H1 (cell line): ENCODE data around the gene TENT5A. TPM values are rescaled to one million over a fixed set of nuclear protein-coding genes. Genes with fewer than 3 reads are reported as not detected.

Experiments used
- CTCF ChIA-PET: fragments of 300-600 bp; sonication (Branson Sonifier 250); formaldehyde crosslinking; loops from one replicate; lab custom pipeline; 2021; ENCODE audit not compliant: partially characterized antibody; lab: Charles Lee
- POLR2A ChIA-PET: fragments of 300-600 bp; sonication (Branson Sonifier 250); formaldehyde crosslinking; loops from one replicate; lab custom pipeline; 2021; ENCODE audit warnings: inconsistent platforms; ENCODE audit not compliant: partially characterized antibody; lab: Charles Lee
- DNase-seq, 2 experiments: peaks; one replicate each; pipeline versions ENCODE4 v3.0.0 to v3.0.0-alpha.2; 2010 to 2022; ENCODE audit warnings: low spot score in 2 of 2, low read depth in 1 of 2, mixed read lengths in 1 of 2
- FAIRE-seq: peaks from 2 replicates; lab custom pipeline; 2011; peaks lifted over from hg19 to GRCh38; lab: Jason Lieb, UNC
- H2AFZ ChIP-seq: 2 replicates; pipeline ENCODE4 v1.8.1; 2012; ENCODE audit warnings: low read length, inconsistent platforms
- H2AK5ac ChIP-seq: 2 replicates; pipeline ENCODE4 v1.6.1; 2013; ENCODE audit warnings: low read depth, low read length
- H2BK120ac ChIP-seq: replicated peaks from 2 replicates; pipeline ENCODE3; 2013; ENCODE audit warnings: low read depth, low read length, inconsistent platforms
- H2BK12ac ChIP-seq: 2 replicates; pipeline ENCODE4 v1.6.1; 2013; ENCODE audit warnings: low read depth, low read length
- H2BK15ac ChIP-seq: 2 replicates; pipeline ENCODE4 v1.6.1; 2013; ENCODE audit warnings: low read length
- H2BK20ac ChIP-seq: 2 replicates; pipeline ENCODE4 v1.6.1; 2013; ENCODE audit warnings: low read length
- H2BK5ac ChIP-seq: 2 replicates; pipeline ENCODE4 v1.6.1; 2013; ENCODE audit warnings: low read depth, low read length
- H3K14ac ChIP-seq: 2 replicates; pipeline ENCODE4 v1.6.1; 2013; ENCODE audit warnings: inconsistent platforms; ENCODE audit not compliant: insufficient read length
- H3K18ac ChIP-seq: 2 replicates; pipeline ENCODE4 v1.6.1; 2013; ENCODE audit warnings: low read length; ENCODE audit errors: extremely low read depth
- H3K23ac ChIP-seq: 2 replicates; pipeline ENCODE4 v1.6.1; 2013; ENCODE audit warnings: inconsistent platforms; ENCODE audit not compliant: insufficient read length
- H3K23me2 ChIP-seq: 2 replicates; pipeline ENCODE4 v1.6.1; 2013; ENCODE audit warnings: low read depth, low read length
- H3K27ac ChIP-seq: 2 replicates; pipeline ENCODE4 v1.6.1; 2011; ENCODE audit warnings: low read depth, low read length, inconsistent platforms
- H3K27me3 ChIP-seq, 4 experiments: replicated peaks in 1 of 4; 1 replicate in 1 of 4; 2 replicates in 3 of 4; pipeline versions ENCODE4 v1.6.1 to v1.8.1; 2011 to 2013; ENCODE audit warnings: low read length in 3 of 4, mild to moderate bottlenecking in 3 of 4, inconsistent platforms in 2 of 4, mixed read lengths in 2 of 4, moderate library complexity in 1 of 4; ENCODE audit not compliant: control insufficient read depth in 3 of 4, insufficient read depth in 3 of 4; ENCODE audit errors: extremely low read depth in 1 of 4
- H3K36me3 ChIP-seq, 4 experiments: 2 replicates each; pipeline versions ENCODE4 v1.6.1 to v1.8.1; 2011 to 2013; ENCODE audit warnings: mild to moderate bottlenecking in 4 of 4, low read length in 3 of 4, moderate library complexity in 2 of 4, control low read depth in 1 of 4, inconsistent platforms in 1 of 4; ENCODE audit not compliant: insufficient read depth in 4 of 4, control insufficient read depth in 2 of 4
- H3K4ac ChIP-seq: replicated peaks from 2 replicates; pipeline ENCODE3; 2013; ENCODE audit warnings: low read length, low read depth, mixed read lengths, inconsistent platforms; ENCODE audit not compliant: insufficient read length
- H3K4me1 ChIP-seq, 4 experiments: replicated peaks in 1 of 4; 1 replicate in 1 of 4; 2 replicates in 3 of 4; pipeline versions ENCODE4 v1.6.1 to v1.8.1; 2011 to 2013; ENCODE audit warnings: low read length in 3 of 4, inconsistent platforms in 2 of 4, mixed read lengths in 1 of 4; ENCODE audit not compliant: insufficient read depth in 4 of 4, control insufficient read depth in 3 of 4
- H3K4me2 ChIP-seq, 2 experiments: 2 replicates each; pipeline versions ENCODE4 v1.6.1 to v1.8.1; 2011 to 2013; ENCODE audit warnings: low read depth in 2 of 2, low read length in 2 of 2, control low read depth in 1 of 2, inconsistent platforms in 1 of 2, mild to moderate bottlenecking in 1 of 2; ENCODE audit not compliant: insufficient read depth in 1 of 2
- H3K4me3 ChIP-seq, 4 experiments: fragments of 200-600, 300-600 bp in 1 of 4; sonication (generic), shearing (Covaris generic), sonication (Bioruptor Twin) in 1 of 4; 2 replicates each; pipeline versions ENCODE4 v1.5.1 to v1.8.1; 2011 to 2016; ENCODE audit warnings: low read length in 4 of 4, low read depth in 3 of 4, control low read depth in 2 of 4, inconsistent platforms in 2 of 4, mild to moderate bottlenecking in 2 of 4, mixed read lengths in 1 of 4, moderate library complexity in 1 of 4; ENCODE audit not compliant: insufficient read depth in 2 of 4; ENCODE audit errors: extremely low read depth in 1 of 4
- H3K56ac ChIP-seq: replicated peaks from 2 replicates; pipeline ENCODE3; 2013; ENCODE audit warnings: low read depth, mild to moderate bottlenecking, mixed read lengths, low read length, inconsistent platforms; ENCODE audit not compliant: insufficient read length
- H3K79me1 ChIP-seq: 2 replicates; pipeline ENCODE4 v1.6.1; 2013; ENCODE audit warnings: low read depth, low read length, control low read depth
- H3K79me2 ChIP-seq, 2 experiments: 2 replicates each; pipeline versions ENCODE4 v1.6.1 to v1.8.1; 2012 to 2013; ENCODE audit warnings: low read length in 2 of 2, mild to moderate bottlenecking in 2 of 2, inconsistent platforms in 1 of 2; ENCODE audit not compliant: insufficient read depth in 2 of 2, control insufficient read depth in 1 of 2
- H3K9ac ChIP-seq, 4 experiments: replicated peaks in 1 of 4; 1 replicate in 1 of 4; 2 replicates in 3 of 4; pipeline versions ENCODE4 v1.6.1 to v1.8.1; 2011 to 2013; ENCODE audit warnings: low read depth in 3 of 4, low read length in 3 of 4, control low read depth in 2 of 4, mild to moderate bottlenecking in 2 of 4, moderate library complexity in 2 of 4, inconsistent platforms in 1 of 4; ENCODE audit errors: extremely low read depth in 1 of 4
- H3K9me3 ChIP-seq, 2 experiments: 2 replicates each; pipeline versions ENCODE4 v1.6.1 to v1.8.1; 2012 to 2013; ENCODE audit warnings: mild to moderate bottlenecking in 2 of 2, moderate library complexity in 2 of 2, control low read depth in 1 of 2, inconsistent platforms in 1 of 2, low read depth in 1 of 2, low read length in 1 of 2, mixed read lengths in 1 of 2; ENCODE audit not compliant: insufficient read depth in 2 of 2
- H4K20me1 ChIP-seq, 2 experiments: replicated peaks in 1 of 2; 2 replicates each; pipeline versions ENCODE3 to v1.8.1; 2011 to 2013; ENCODE audit warnings: inconsistent platforms in 2 of 2, low read length in 2 of 2, mild to moderate bottlenecking in 1 of 2; ENCODE audit not compliant: insufficient read depth in 2 of 2, control insufficient read depth in 1 of 2
- H4K5ac ChIP-seq: 2 replicates; pipeline ENCODE4 v1.6.1; 2013; ENCODE audit warnings: low read length, low read depth, mixed read lengths, inconsistent platforms; ENCODE audit not compliant: insufficient read length
- H4K8ac ChIP-seq: 2 replicates; pipeline ENCODE4 v1.8.0; 2013; ENCODE audit warnings: mild to moderate bottlenecking, moderate library complexity, low read length, inconsistent platforms; ENCODE audit not compliant: insufficient read depth; ENCODE audit errors: extremely low read depth
- H4K91ac ChIP-seq: replicated peaks from 2 replicates; pipeline ENCODE3; 2013; ENCODE audit warnings: low read length, mixed read lengths, inconsistent platforms; ENCODE audit not compliant: insufficient read length
- GABPA ChIP-seq: IDR thresholded peaks from 2 replicates; pipeline ENCODE4 v1.6.1; 2011; ENCODE audit warnings: mild to moderate bottlenecking, low read length, moderate library complexity, borderline replicate concordance; ENCODE audit not compliant: insufficient read depth
- WGBS, 2 experiments: shearing (Covaris generic) in 1 of 2; methylation state at CpG; one replicate each; pipeline versions ENCODE4 v1.1.6 to v1.1.7; 2013 to 2015; ENCODE audit warnings: low lambda C conversion rate in 2 of 2, mixed read lengths in 2 of 2, inconsistent platforms in 1 of 2, low coverage in 1 of 2, missing lambda C conversion rate in 1 of 2; ENCODE audit not compliant: insufficient replicate concordance in 2 of 2, insufficient coverage in 1 of 2, insufficient read length in 1 of 2; ENCODE audit errors: extremely low coverage in 1 of 2, missing lambda C conversion rate in 1 of 2; 5-methylcytosine and 5-hydroxymethylcytosine counted together
- polyA plus RNA-seq, 7 experiments: library from polyadenylated mRNA; depleted of rRNA in 3 of 7; stranded (reverse) in 5 of 7; unstranded in 2 of 7; fragments of >200 nt in 5 of 7; fragments of 200-250 nt in 2 of 7; gene quantifications; 1 replicate in 5 of 7; 2 replicates in 1 of 7; 4 replicates in 1 of 7; pipeline versions ENCODE4 v1.2.1 to v1.2.3, GENCODE V29; 2011 to 2013; ENCODE audit warnings: missing spikeins in 2 of 7, mixed read lengths in 2 of 7
- total RNA-seq: library from RNA; stranded (reverse); fragmentation: NEBNext Ultra II Directional; extraction: Animal tissue kit (Norgen Biotek cat#: 25700); gene quantifications from 2 replicates; pipeline ENCODE4 v1.2.1, GENCODE V29; 2021

Gene TENT5A
- total and polyA plus RNA-seq, 2 of the 8 experiments (the other 6 are each of a cell fraction or from before 2014, with no cell fraction given): 0.91 to 2.9 TPM

- Histone ChIP-seq H3K9ac (no peak overlapping the region), H2BK15ac (no peak overlapping the region), H4K5ac (no peak overlapping the region), H3K4me2 (peak overlapping the region; percentile 93), H3K23ac (no peak overlapping the region), H3K4ac (no peak overlapping the region), H3K9me3 (no peaks in the 10 kb centered on the region), H3K79me2 (no peaks in the 10 kb centered on the region), H3K18ac (no peak overlapping the region), H3K4me1 (peaks cover 0 to 3% (median 0%) of the 10 kb centered on the region in 4 experiments; a peak in 3 of 7 replicates), H4K20me1 (no peaks in the 10 kb centered on the region), H2BK120ac (no peak overlapping the region), H3K56ac (no peak overlapping the region), H3K27ac (no peak overlapping the region), H2AFZ (0 out of 2 replicates have a peak overlapping the region, but pooled peaks have one; percentile 86), H4K91ac (no peak overlapping the region), H2BK20ac (no peak overlapping the region), H2BK5ac (no peak overlapping the region), H2BK12ac (peak overlapping the region; percentile 94; the same call in 1 of the 2 replicates), H3K4me3 (peak overlapping the region; percentile 65 to 84 (median 78); a peak in 7 of 8 replicates), H2AK5ac (no peak overlapping the region), H3K27me3 (peaks cover 0 to 24% (median 10%) of the 10 kb centered on the region in 4 experiments; a peak in 5 of 7 replicates), H3K23me2 (peaks cover 12% of the 10 kb centered on the region), H3K79me1 (no peaks in the 10 kb centered on the region), H3K14ac (no peak overlapping the region), H3K36me3 (no peaks in the 10 kb centered on the region; a peak in 1 of 8 replicates), H4K8ac (no peak overlapping the region)
- 89% methylated on average over 12 of the region's 12 CpGs; no CpG with 5 or more reads in 1 of the 2 experiments for WGBS, 2 experiments
- POLR2A ChIA-PET: no interaction called here
- no peak for TF ChIP-seq GABPA
- CTCF ChIA-PET: interaction anchor here (3.2 kb wide), 1 partner anchor 17 kb away, joined by 24 read pairs; no protein-coding TSS in a partner anchor
- DNase-seq: no peak
- no peak for FAIRE-seq
These were observed 1.6 kb downstream of the TENT5A start for GRCh38 chr6:81750681-81751387.
